Measurements from ENCODE around the gene RFPL3. TPM values are rescaled to one million over a fixed set of nuclear protein-coding genes. Genes with fewer than 3 reads are reported as not detected.

Gene RFPL3
- total RNA-seq: not detected in 2 replicates

GRCh38 chr22:32357567-32357966, at the start of gene RFPL3:
RFPL3 (plus strand) TSS chr22:32357867; CDS start chr22:32358072, 205 bp downstream.

Other genes with a start within 250 kb of the RFPL3 start
- not detected in 2 replicates for gene C22orf42, start 198.6 kb upstream of the RFPL3 start, total RNA-seq
- gene RFPL2, start 152.8 kb upstream of the RFPL3 start, total RNA-seq: not detected in 2 replicates
- gene SLC5A4, start 102.5 kb upstream of the RFPL3 start, total RNA-seq: not detected in 2 replicates
- 54.8 and 68.4 TPM in 2 replicates for gene RTCB, start 54.4 kb downstream of the RFPL3 start, total RNA-seq
- gene BPIFC, start 106.6 kb downstream of the RFPL3 start, total RNA-seq: not detected in 2 replicates
- 59.3 and 83.2 TPM in 2 replicates for gene FBXO7, start 116.9 kb downstream of the RFPL3 start, total RNA-seq